Subcutaneous adipose tissue (tissue), 4 donors: ENCODE data around the gene MAPT. TPM values are rescaled to one million over a fixed set of nuclear protein-coding genes. Genes with fewer than 3 reads are reported as not detected.

Source experiments
- total RNA-seq, 4 donors: library from RNA; depleted of rRNA; stranded (reverse); fragments of >200 nt; gene quantifications; one replicate each; pipeline ENCODE4 v1.1.0, GENCODE V29; 2016
- TF ChIP-seq, protein P1 (sequence below): fragments of 450-650 bp; IDR thresholded peaks from one replicate; pipeline ENCODE4 v1.5.1; 2016; ENCODE audit warnings: low read depth, mild to moderate bottlenecking, control low read depth, antibody characterized with exemption, moderate library complexity

Gene MAPT
- total RNA-seq, 4 donors from 2014 or later: 5.3 to 21.3 (median 9.4) TPM

DNA sequence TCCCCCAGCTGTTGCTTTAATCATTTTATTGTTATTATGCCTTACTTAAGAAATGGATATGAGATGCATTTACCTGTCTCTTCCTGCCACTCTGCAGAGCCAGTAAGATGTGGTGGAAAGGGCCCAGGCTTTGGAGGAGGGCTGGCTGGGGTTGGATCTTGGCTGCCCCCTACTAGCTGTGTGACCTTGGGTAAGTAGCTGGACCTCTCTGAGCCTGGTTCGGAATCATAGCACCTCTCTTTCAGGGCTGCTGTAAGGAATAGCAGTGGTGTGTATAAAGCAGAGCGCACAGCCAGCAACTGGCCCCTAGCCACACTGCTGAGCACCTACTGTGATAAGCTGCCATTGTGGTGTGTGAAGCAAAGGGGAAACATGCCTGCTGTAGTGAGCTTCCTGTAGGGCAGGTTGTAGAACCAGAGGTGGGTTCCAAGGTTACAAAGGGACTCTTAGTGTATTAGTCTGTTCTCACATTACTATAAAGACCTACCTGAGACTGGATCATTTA is 23.9 kb downstream of the MAPT start:
- TF ChIP-seq, protein P1, sequence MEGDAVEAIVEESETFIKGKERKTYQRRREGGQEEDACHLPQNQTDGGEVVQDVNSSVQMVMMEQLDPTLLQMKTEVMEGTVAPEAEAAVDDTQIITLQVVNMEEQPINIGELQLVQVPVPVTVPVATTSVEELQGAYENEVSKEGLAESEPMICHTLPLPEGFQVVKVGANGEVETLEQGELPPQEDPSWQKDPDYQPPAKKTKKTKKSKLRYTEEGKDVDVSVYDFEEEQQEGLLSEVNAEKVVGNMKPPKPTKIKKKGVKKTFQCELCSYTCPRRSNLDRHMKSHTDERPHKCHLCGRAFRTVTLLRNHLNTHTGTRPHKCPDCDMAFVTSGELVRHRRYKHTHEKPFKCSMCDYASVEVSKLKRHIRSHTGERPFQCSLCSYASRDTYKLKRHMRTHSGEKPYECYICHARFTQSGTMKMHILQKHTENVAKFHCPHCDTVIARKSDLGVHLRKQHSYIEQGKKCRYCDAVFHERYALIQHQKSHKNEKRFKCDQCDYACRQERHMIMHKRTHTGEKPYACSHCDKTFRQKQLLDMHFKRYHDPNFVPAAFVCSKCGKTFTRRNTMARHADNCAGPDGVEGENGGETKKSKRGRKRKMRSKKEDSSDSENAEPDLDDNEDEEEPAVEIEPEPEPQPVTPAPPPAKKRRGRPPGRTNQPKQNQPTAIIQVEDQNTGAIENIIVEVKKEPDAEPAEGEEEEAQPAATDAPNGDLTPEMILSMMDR: no peak

GRCh38 chr17:45919136-45919535 is 24.8 kb downstream of the MAPT start:
- TF ChIP-seq, protein P1: no peak

DNA sequence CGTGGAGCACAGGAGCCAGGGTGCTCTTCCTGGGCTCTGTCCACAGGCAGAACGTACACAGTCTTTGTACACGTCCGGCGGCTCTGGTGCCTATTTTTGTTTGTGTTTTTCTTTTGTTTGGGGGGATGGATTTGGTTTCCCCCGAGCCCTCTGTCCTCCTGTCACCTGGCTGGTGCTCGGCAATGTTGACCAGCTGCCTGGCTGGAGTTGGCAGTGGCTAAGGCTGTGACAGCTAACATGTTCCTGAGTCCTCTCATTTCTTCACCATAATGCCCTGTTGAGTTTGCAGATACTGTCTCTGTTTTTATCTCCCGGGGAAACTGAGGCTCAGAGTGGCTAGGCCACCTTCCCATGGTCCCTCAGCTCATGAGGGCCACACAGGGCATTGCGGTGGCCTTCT is 25.7 kb downstream of the MAPT start:
- TF ChIP-seq, protein P1: no peak

GRCh38 chr17:45923511-45924268 is 29.3 kb downstream of the MAPT start:
- TF ChIP-seq, protein P1: no peak

- TF ChIP-seq, protein P1: no peak
Measured at GRCh38 chr17:45924332-45924820, 30.0 kb downstream of the MAPT start.

DNA sequence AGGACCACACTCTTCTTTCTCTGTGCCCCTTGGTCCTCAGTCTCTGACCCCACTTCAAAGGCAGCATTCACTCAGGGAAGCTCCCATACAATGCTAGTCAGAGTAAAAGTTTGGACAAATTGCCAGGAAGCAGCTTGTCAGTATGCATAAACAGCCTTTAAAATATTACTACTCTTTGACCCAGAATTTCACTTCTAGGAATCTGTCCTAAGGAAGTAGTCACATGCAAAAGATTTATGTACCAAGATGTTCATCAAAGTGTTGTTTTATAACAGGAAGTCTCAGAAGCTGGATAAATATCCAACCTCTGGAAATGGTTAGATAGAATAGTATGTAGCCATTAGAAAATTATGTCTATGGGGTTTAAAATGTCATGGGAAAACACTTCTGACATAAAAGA is 31.0 kb downstream of the MAPT start:
- TF ChIP-seq, protein P1: no peak

GRCh38 chr17:45927247-45927646 is 32.9 kb downstream of the MAPT start:
- TF ChIP-seq, protein P1: no peak
